GDM1 (cell line): ENCODE data around the gene SLC12A8.

Source experiments
- DNase-seq: peaks from one replicate; lab custom pipeline; 2025; lab: John Stamatoyannopoulos, UW

The SLC12A8 gene

DNA sequence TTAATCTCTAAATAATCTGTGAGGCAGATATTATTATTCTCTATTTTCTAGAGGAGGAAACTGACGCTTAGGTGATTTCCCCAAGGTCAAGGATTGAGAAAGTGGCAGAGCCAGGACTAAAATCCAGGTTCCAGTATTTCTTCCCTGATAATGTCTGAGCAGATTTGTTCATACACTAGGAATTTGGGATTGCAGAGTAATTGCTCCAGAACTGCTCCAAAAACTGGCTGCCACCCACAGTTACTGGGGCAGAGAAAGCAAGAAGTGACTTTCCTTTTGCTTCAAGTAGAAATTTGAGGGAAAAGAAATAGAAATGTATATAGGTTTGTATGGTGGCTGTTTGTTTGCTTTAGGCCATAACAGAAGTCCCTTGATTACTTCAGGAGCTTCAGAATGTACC is 60.6 kb downstream of the SLC12A8 start:
- DNase-seq: no peak

GRCh38 chr3:125151442-125151817 is 61.1 kb downstream of the SLC12A8 start:
- no peak for DNase-seq

DNA sequence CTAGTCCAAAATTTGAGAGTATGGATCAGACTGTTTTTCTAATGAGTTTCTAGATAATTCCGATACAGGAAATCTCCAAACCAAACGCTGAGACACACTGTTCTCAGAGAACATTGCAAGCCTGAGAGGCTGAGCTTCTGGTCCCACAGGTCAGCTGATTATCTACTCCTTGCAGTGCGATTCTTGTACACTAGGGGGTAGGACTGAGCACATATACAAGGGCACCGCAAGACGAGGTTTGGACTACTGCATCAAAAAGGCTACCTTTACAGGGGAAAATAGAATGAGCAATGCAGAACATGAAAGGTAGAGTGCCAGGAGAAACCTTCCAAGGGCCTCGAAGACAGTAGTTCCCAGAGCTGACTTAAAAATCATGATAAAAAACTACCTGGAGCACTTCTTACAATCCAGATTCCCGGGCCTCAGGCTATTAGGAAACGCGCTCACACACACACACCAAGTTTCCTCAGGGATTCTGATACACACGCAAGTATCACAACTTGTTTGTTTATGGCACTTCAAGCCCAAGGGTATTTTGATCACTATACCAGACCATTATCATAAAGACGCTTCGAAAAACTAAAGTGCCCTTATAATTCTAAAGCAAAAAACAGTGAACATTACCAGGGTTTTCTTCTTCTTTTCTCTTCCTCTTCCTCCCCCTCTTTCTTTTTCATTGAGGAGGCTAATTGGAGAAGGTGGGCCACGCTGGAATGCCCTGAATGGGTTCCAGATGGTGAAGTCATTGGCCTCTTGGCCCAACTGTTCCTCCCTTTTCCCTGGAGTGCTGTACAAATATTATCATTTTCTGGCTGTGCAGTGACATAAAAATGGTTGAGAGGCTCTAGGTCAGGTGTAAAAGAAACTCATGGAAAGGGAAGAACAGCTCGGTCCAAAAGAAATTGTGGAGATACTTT is 61.8 kb downstream of the SLC12A8 start:
- DNase-seq: peak; percentile 59

GRCh38 chr3:125149462-125149861 is 63.1 kb downstream of the SLC12A8 start:
- no peak for DNase-seq

- no peak for DNase-seq
Measured at GRCh38 chr3:125148836-125149235, 63.7 kb downstream of the SLC12A8 start.

- DNase-seq: no peak
Measured at GRCh38 chr3:125148016-125148812, 64.3 kb downstream of the SLC12A8 start.

GRCh38 chr3:125147491-125147820 is 65.1 kb downstream of the SLC12A8 start:
- DNase-seq: no peak

GRCh38 chr3:125146626-125147490 is 65.7 kb downstream of the SLC12A8 start:
- DNase-seq: peak; percentile 66

DNA sequence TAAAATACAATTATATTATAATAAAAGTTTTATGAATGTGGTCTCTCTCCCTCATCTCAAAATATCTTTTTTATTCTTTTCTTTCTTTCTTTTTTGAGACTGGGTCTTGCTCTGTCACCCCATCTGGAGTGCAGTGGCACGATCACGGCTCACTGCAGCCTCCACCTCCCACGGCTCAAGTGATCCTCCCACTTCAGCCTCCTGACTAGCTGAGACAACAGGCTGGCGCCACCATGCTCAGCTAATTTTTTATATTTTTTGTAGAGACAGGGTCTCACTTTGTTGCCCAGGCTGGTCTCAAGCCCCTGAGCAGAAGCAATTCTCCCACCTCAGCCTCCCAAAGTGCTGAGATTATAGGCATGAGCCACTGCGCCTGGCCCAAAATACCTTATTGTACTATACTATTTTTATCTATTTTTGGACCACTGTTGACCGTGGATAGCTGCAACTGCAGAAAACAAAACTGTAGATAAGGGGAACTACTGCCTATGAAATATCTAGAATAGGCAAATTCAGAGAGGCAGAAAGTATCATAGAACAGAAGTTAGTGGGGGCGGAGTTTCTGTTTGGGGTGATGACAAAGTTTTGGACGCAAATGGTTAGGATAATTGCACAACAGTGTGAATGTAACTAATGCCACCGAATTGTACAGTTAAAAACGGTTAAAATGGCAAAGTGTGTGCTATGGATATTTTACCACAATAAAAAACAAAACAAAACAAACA is 66.6 kb downstream of the SLC12A8 start:
- no peak for DNase-seq

GRCh38 chr3:125144653-125145314 is 67.8 kb downstream of the SLC12A8 start:
- DNase-seq: no peak

DNA sequence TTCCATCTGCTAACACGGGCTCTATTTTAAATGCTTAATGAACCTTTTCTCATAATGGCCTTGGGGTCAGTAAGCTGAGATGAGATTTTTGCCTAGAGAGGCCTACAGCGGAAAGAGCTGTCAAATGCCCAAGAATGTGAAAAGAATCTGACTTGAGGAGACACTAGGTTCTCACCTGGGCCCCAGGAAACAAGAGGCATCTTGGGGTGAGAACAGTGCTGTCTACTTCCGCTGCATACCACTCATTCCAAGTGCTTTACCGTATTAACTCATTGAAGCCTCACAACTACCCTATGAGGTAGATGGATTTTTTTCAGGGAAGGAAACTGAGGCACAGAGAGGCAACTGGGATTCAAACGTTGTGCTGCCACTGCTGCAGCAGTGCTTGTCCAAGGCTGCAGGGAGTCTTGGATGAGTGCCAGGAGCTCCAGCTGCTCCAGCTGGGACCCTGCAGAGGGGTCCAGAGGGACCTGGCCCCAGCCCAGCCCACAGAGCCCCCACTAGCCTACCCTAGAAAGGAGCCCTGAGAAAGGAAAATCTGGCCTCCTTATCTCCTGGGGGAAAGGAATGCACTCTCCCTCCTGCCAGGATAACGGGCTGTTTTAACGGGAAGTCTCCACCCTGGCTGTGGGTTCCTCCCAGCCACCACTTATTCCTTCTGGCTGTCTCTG is 68.4 kb downstream of the SLC12A8 start:
- DNase-seq: no peak

- no peak for DNase-seq
Measured at GRCh38 chr3:125143538-125143937, 69.0 kb downstream of the SLC12A8 start.

- no peak for DNase-seq
Measured at GRCh38 chr3:125142940-125143339, 69.6 kb downstream of the SLC12A8 start.

DNA sequence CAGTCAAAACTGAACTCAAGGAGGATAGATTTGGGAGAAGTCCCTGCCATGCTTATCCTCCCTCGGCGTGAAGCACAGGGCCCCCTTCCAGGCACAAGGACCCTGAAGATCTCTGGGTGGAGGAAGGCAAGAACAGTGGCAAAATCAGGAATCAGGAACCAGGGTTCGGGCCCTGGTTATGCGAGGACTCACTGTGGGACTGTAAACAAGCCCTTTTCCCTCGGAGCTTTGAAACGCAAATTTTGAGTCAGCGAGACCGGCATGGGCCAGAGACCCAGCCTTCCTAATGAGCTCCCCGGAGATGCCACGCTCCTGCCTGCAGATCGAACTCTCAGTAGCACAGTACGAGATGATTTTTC is 70.1 kb downstream of the SLC12A8 start:
- DNase-seq: no peak

DNA sequence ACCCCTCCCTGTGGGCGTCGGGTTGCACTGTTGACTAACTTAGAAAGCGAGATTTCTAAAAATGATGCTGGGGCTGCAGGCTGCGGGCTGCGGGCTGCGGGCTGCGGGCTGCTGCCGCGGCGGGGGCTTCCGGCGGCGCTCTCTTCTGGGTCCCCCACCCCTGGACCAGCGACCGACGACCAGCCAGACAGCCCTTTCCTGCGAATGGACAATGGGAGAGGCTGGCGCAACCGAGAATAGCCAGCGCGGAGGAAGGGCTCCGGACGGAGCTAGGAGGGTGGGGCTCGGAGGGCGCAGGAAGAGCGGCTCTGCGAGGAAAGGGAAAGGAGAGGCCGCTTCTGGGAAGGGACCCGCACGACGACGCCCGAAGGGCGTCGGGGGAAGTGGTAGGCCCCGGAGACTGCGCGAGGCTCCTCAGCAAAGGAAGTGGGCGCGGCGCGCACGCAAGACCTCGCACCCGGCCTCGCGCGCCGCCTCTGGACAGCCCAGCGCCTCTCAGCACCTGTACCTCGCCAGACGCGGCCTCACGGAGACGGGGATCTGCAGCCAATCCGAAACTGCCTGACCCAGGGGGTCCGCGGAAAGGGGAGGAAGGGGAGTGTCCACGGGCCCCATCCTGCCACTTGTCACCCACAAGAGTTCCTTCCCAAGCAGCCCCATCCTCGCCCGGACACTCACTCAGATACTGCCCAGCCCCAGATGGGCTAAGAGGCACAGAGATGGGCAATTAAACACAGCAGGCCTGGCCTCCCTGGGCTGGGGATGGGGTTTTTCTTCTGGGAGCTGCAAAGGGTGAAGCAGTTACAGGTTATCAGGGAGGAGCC is 70.7 kb downstream of the SLC12A8 start:
- peak; percentile 13 for DNase-seq

GRCh38 chr3:125140818-125141595 is 71.5 kb downstream of the SLC12A8 start:
- no peak for DNase-seq

DNA sequence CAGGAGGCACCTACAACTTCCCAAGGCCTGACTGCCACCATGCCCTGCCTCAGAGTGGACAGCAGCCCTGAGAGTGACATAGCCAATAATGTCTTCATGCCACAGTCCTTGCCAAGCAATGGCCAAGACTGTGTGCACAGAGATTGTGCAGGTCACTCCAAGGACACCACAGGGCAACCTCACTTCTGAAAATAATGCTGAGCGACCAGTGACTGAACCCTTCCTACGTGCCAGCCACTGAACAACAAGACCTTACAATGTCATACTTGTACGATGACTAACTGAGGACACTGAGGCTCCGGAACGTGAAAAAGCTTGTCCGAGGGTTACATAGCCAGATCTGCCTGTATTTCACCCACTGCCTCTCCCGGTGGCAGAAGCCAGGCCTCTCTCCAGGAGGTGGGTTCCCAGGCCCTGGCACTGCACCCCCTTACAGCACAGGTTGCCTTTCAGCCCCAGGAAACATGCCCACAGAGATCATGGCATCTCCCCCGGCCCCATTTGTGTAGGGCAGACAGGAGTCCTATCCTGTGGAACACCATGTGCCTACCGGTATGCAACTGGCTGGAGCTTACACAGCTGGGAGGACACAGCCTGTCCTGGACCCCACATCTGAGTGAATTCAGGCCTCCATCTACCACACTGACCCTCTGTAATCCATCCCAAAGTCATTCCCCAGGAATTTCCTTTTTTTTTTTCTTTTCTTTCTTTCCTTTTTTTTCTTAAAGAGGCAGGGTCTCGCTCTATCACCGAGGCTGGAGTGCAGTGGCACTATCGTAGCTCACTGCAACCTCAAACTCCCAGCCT is 72.3 kb downstream of the SLC12A8 start:
- DNase-seq: no peak

- DNase-seq: no peak
Measured at GRCh38 chr3:125139386-125139785, 73.2 kb downstream of the SLC12A8 start.
